Endothelial cell of umbilical vein (primary cell): ENCODE results near the gene UBE2F. TPM values are rescaled to one million over a fixed set of nuclear protein-coding genes. Genes with fewer than 3 reads are reported as not detected.

Experiments
- BruUV-seq: library from RNA; stranded (reverse); fragments of 400-500 nt; replicated peaks from 2 replicates; lab custom pipeline; 2021; lab: Mats Ljungman, UMichigan
- CTCF ChIA-PET: fragments of 300-600, 350-600 bp; sonication (Branson Sonifier 250); formaldehyde crosslinking; loops from one replicate; lab custom pipeline; 2021; ENCODE audit warnings: antibody characterized with exemption, inconsistent platforms; lab: Charles Lee
- POLR2A ChIA-PET: fragments of 300-600, 350-600 bp; sonication (Branson Sonifier 250); formaldehyde crosslinking; loops from one replicate; lab custom pipeline; 2021; ENCODE audit warnings: antibody characterized with exemption, inconsistent platforms; lab: Charles Lee
- DNase-seq: peaks from one replicate; pipeline ENCODE4 v3.0.0-alpha.2; 2011; ENCODE audit warnings: low read depth, low spot score
- FAIRE-seq: peaks from 2 replicates; lab custom pipeline; 2011; peaks lifted over from hg19 to GRCh38; lab: Jason Lieb, UNC
- H2AFZ ChIP-seq: 2 replicates; pipeline ENCODE4 v1.6.0; 2012; ENCODE audit warnings: low read depth, low read length, control low read depth, inconsistent platforms
- H3K27ac ChIP-seq: 2 replicates; pipeline ENCODE4 v1.5.1; 2011; ENCODE audit warnings: low read depth, mild to moderate bottlenecking, control low read depth, low read length, moderate library complexity; ENCODE audit not compliant: insufficient read depth
- H3K27me3 ChIP-seq, 2 experiments: 2 replicates each; pipeline versions ENCODE4 v1.6.0 to v1.6.1; 2011; ENCODE audit warnings: low read length in 2 of 2, mixed read lengths in 1 of 2; ENCODE audit not compliant: control insufficient read depth in 2 of 2, insufficient read depth in 2 of 2
- H3K36me3 ChIP-seq, 2 experiments: 2 replicates in 1 of 2; 3 replicates in 1 of 2; pipeline ENCODE4 v1.5.1; 2011; ENCODE audit warnings: low read length in 2 of 2, mild to moderate bottlenecking in 1 of 2, moderate library complexity in 1 of 2; ENCODE audit not compliant: control insufficient read depth in 2 of 2, insufficient read depth in 2 of 2; ENCODE audit errors: extremely low read depth in 1 of 2
- H3K4me1 ChIP-seq: 3 replicates; pipeline ENCODE4 v1.5.1; 2011; ENCODE audit warnings: mild to moderate bottlenecking, low read length; ENCODE audit not compliant: control insufficient read depth, insufficient read depth; ENCODE audit errors: extremely low read depth
- H3K4me2 ChIP-seq: 2 replicates; pipeline ENCODE4 v1.6.1; 2011; ENCODE audit warnings: low read length, control low read depth, mixed read lengths; ENCODE audit not compliant: insufficient read depth
- H3K4me3 ChIP-seq, 3 experiments: fragments of 200-600 bp in 1 of 3; sonication (generic), shearing (Covaris generic) in 1 of 3; replicated peaks in 1 of 3; 2 replicates each; pipeline ENCODE4 v1.5.1; 2011 to 2016; ENCODE audit warnings: control low read depth in 3 of 3, low read length in 3 of 3, mild to moderate bottlenecking in 2 of 3, inconsistent platforms in 1 of 3, low read depth in 1 of 3, moderate library complexity in 1 of 3; ENCODE audit not compliant: insufficient read depth in 1 of 3
- H3K79me2 ChIP-seq: 2 replicates; pipeline ENCODE4 v1.6.0; 2012; ENCODE audit warnings: low read length, inconsistent platforms; ENCODE audit not compliant: control insufficient read depth, insufficient read depth
- H3K9ac ChIP-seq: replicated peaks from 2 replicates; pipeline ENCODE3; 2011; ENCODE audit warnings: low read length, control low read depth; ENCODE audit not compliant: insufficient read depth; ENCODE audit errors: extremely low read depth
- H3K9me1 ChIP-seq: replicated peaks from 3 replicates; pipeline ENCODE4 v1.6.0; 2011; ENCODE audit warnings: mild to moderate bottlenecking, low read length; ENCODE audit not compliant: control insufficient read depth, insufficient read depth; ENCODE audit errors: extremely low read depth
- H3K9me3 ChIP-seq: replicated peaks from 2 replicates; pipeline ENCODE4 v1.5.1; 2012; ENCODE audit warnings: low read length, inconsistent platforms; ENCODE audit not compliant: control insufficient read depth, insufficient read depth
- H4K20me1 ChIP-seq: replicated peaks from 2 replicates; pipeline ENCODE3; 2011; ENCODE audit warnings: mild to moderate bottlenecking, low read length; ENCODE audit not compliant: control insufficient read depth, insufficient read depth; ENCODE audit errors: extremely low read depth
- EZH2 ChIP-seq: IDR thresholded peaks from 2 replicates; pipeline ENCODE4 v1.6.1; 2012; ENCODE audit warnings: borderline replicate concordance, low read depth, mild to moderate bottlenecking, moderate library complexity, low read length, inconsistent platforms; ENCODE audit not compliant: severe bottlenecking
- FOS ChIP-seq: IDR thresholded peaks from 2 replicates; pipeline ENCODE4 v1.6.1; 2011; ENCODE audit warnings: mild to moderate bottlenecking, low read length, moderate library complexity, borderline replicate concordance; ENCODE audit not compliant: insufficient read depth
- GATA2 ChIP-seq: IDR thresholded peaks from 2 replicates; pipeline ENCODE4 v1.7.0; 2011; ENCODE audit warnings: low read depth, mild to moderate bottlenecking, moderate library complexity, mixed read lengths, low read length; ENCODE audit not compliant: insufficient read length, insufficient read depth
- JUN ChIP-seq: IDR thresholded peaks from 2 replicates; pipeline ENCODE4 v1.6.1; 2011; ENCODE audit warnings: borderline replicate concordance, low read depth; ENCODE audit not compliant: insufficient read length, insufficient read depth
- MYC ChIP-seq: IDR thresholded peaks from one replicate; pipeline ENCODE4 v1.6.1; 2011; ENCODE audit warnings: mild to moderate bottlenecking, low read depth, low read length
- POLR2A ChIP-seq: IDR thresholded peaks from 2 replicates; pipeline ENCODE4 v1.6.1; 2012; ENCODE audit warnings: low read depth, mild to moderate bottlenecking, control low read depth, low read length
- POLR2AphosphoS5 ChIP-seq: IDR thresholded peaks from 2 replicates; pipeline ENCODE4 v1.6.1; 2012; ENCODE audit warnings: low read depth, mild to moderate bottlenecking, control low read depth, low read length, moderate library complexity; ENCODE audit not compliant: insufficient read depth
- dilution Hi-C: fragments of 300-500 bp; cut with MboI; formaldehyde crosslinking; loops from one replicate; pipeline ENCODE4 v1.15.0; 2019; ENCODE audit warnings: low sequenced_read_pairs; ENCODE audit not compliant: extremely low pct_ligation_motif_present
- intact Hi-C: fragments of 100-400 bp; cut with micrococcal nuclease; formaldehyde crosslinking; loops from one replicate; pipeline ENCODE4 v1.10.0; 2022
- polyA plus RNA-seq, 4 experiments: library from polyadenylated mRNA; depleted of rRNA in 3 of 4; stranded (reverse) in 3 of 4; unstranded in 1 of 4; fragments of >200 nt; gene quantifications; 2 replicates each; pipeline versions ENCODE4 v1.2.1 to v1.2.3, GENCODE V29; 2011 to 2012; ENCODE audit warnings: missing spikeins in 1 of 4
- total RNA-seq: library from RNA; stranded (reverse); gene quantifications from 2 replicates; pipeline ENCODE4 v1.2.3, GENCODE V29; 2021
- TF ChIP-seq, protein P1 (sequence below), 2 donors: IDR thresholded peaks; 1 replicate in 1 of 2; 2 replicates in 1 of 2; pipeline ENCODE4 v1.5.1; 2011; ENCODE audit warnings: low read length in 2 of 2, mild to moderate bottlenecking in 2 of 2, moderate library complexity in 2 of 2, control low read depth in 1 of 2, inconsistent platforms in 1 of 2, low read depth in 1 of 2; ENCODE audit not compliant: insufficient read depth in 1 of 2; ENCODE audit errors: extremely low read depth in 1 of 2
- TF ChIP-seq, protein P2 (sequence below): IDR thresholded peaks from 2 replicates; pipeline ENCODE4 v1.6.1; 2011; ENCODE audit not compliant: insufficient read depth, insufficient read length

UBE2F gene
- total and polyA plus RNA-seq, 2 donors (not counting 3 experiments of a cell fraction or from before 2014, with no cell fraction given), result 42.3 to 45.6 TPM

DNA sequence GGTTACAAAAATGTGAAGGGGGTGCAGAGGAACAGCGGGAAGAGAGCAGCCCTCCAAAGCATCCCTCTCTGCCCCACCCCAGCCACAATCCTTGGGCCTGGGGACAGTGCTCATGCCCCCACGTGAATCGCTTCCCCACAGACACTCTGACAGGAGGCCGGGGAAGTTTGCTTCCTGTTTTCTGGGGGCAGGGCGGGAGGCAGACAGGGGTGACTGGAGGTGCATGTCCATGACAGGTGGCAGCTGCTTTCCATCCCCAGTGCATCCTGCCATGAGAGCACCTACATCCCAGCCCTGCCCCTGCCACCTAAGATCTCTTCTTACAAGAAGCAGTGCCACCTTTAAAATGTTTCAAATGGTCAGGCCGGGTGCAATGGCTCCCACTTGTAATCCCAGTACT is 47.2 kb upstream of the UBE2F start:
- CTCF ChIA-PET, result interaction anchor here (1.4 kb wide), 1 partner anchor 61 kb away, joined by 4 read pairs; no protein-coding TSS in a partner anchor
- no peaks in the 10 kb centered on the region for H3K36me3 ChIP-seq
- dilution Hi-C loops, result no loop called here

More for the DNA sequence above, 47.2 kb upstream of the UBE2F start:
- TF ChIP-seq GATA2, result no peak
- no peak for TF ChIP-seq EZH2
- TF ChIP-seq, protein P1, sequence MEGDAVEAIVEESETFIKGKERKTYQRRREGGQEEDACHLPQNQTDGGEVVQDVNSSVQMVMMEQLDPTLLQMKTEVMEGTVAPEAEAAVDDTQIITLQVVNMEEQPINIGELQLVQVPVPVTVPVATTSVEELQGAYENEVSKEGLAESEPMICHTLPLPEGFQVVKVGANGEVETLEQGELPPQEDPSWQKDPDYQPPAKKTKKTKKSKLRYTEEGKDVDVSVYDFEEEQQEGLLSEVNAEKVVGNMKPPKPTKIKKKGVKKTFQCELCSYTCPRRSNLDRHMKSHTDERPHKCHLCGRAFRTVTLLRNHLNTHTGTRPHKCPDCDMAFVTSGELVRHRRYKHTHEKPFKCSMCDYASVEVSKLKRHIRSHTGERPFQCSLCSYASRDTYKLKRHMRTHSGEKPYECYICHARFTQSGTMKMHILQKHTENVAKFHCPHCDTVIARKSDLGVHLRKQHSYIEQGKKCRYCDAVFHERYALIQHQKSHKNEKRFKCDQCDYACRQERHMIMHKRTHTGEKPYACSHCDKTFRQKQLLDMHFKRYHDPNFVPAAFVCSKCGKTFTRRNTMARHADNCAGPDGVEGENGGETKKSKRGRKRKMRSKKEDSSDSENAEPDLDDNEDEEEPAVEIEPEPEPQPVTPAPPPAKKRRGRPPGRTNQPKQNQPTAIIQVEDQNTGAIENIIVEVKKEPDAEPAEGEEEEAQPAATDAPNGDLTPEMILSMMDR (IDR thresholded peaks at IDR 0.05; ENCODE audit: extremely low read depth in 1 of 2, insufficient read depth in 1 of 2, low read depth in 1 of 2, low read length in 2 of 2), result no peak
- TF ChIP-seq MYC, result no peak
- no peak for TF ChIP-seq FOS
- TF ChIP-seq POLR2A, result no peak
- TF ChIP-seq, protein P2, sequence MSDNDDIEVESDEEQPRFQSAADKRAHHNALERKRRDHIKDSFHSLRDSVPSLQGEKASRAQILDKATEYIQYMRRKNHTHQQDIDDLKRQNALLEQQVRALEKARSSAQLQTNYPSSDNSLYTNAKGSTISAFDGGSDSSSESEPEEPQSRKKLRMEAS, result no peak
- TF ChIP-seq JUN, result no peak
- no peak for TF ChIP-seq POLR2AphosphoS5
- BruUV-seq, result no TSS peak
- intact Hi-C loops, result no loop called here
- FAIRE-seq (no peak), DNase-seq (no peak)
- Histone ChIP-seq H3K9me1 (no peaks in the 10 kb centered on the region), H4K20me1 (no peaks in the 10 kb centered on the region), H3K79me2 (no peaks in the 10 kb centered on the region), H2AFZ (no peak overlapping the region), H3K9ac (no peak overlapping the region), H3K27ac (no peak overlapping the region), H3K4me1 (no peaks in the 10 kb centered on the region), H3K4me3 (no peak overlapping the region), H3K9me3 (no peaks in the 10 kb centered on the region), H3K4me2 (no peak overlapping the region), H3K27me3 (no peaks in the 10 kb centered on the region)
- POLR2A ChIA-PET, result no interaction called here
